Body of pancreas (tissue), 4 donors: Measurements from ENCODE around the gene DDX39A. TPM values are rescaled to one million over a fixed set of nuclear protein-coding genes. Genes with fewer than 3 reads are reported as not detected.

Experiments
- ATAC-seq: fragments of 150-250 bp; one replicate; pipeline ENCODE4 v1.9.1; 2016
- DNase-seq, 4 donors: peaks; one replicate each; pipeline ENCODE4 v3.0.0-alpha.2; 2019
- H3K27ac ChIP-seq, 4 donors: fragments of 200-600 bp; sonication (generic); 1 replicate in 3 of 4; 2 replicates in 1 of 4; pipeline versions ENCODE4 v1.5.1 to v1.6.1; 2016 to 2019; ENCODE audit warnings: mild to moderate bottlenecking in 1 of 4, mixed read lengths in 1 of 4, moderate library complexity in 1 of 4
- H3K27me3 ChIP-seq, 2 donors: fragments of 200-600 bp; sonication (generic); one replicate each; pipeline ENCODE4 v1.6.0; 2016; ENCODE audit warnings: mild to moderate bottlenecking in 1 of 2
- H3K36me3 ChIP-seq, 2 donors: fragments of 200-600 bp; sonication (generic); replicated peaks in 1 of 2; 2 replicates each; pipeline ENCODE4 v1.5.1; 2016; ENCODE audit warnings: low read depth in 2 of 2; ENCODE audit not compliant: insufficient read depth in 1 of 2
- H3K4me1 ChIP-seq: fragments of 200-600 bp; sonication (generic); one replicate; pipeline ENCODE4 v1.6.0; 2016
- H3K4me3 ChIP-seq, 2 donors: fragments of 200-600 bp; sonication (generic); 1 replicate in 1 of 2; 2 replicates in 1 of 2; pipeline ENCODE4 v1.5.1; 2016 to 2019
- H3K9me3 ChIP-seq, 3 donors: fragments of 200-600 bp; sonication (generic); 1 replicate in 2 of 3; 2 replicates in 1 of 3; pipeline ENCODE4 v1.5.1; 2016
- CTCF ChIP-seq, 7 experiments: fragments of 450-650 bp in 4 of 7; fragments of 200-600 bp in 3 of 7; sonication (generic) in 3 of 7; IDR thresholded peaks; one replicate each; pipeline ENCODE4 v1.5.1; 2016 to 2019; ENCODE audit warnings: antibody characterized with exemption in 7 of 7
- POLR2A ChIP-seq, 3 donors: fragments of 450-650 bp; IDR thresholded peaks; one replicate each; pipeline ENCODE4 v1.6.1; 2016; ENCODE audit warnings: antibody characterized with exemption in 3 of 3, mild to moderate bottlenecking in 2 of 3
- WGBS, 2 donors: methylation state at CpG; one replicate each; pipeline ENCODE4 v1.1.5; 2017; 5-methylcytosine and 5-hydroxymethylcytosine counted together
- intact Hi-C: fragments of 100-400 bp; cut with DNase I; formaldehyde crosslinking; loops from one replicate; pipeline ENCODE4 v1.15.1; 2023
- total RNA-seq, 2 donors: library from RNA; depleted of rRNA; stranded (reverse); fragments of >200 nt; gene quantifications; one replicate each; pipeline ENCODE4 v1.1.0, GENCODE V29; 2016

The DDX39A gene
- total RNA-seq, 2 donors from 2014 or later = 32.4 to 86.7 TPM

GRCh38 chr19:14449321-14449720 is 30.2 kb upstream of the DDX39A start:
- Histone ChIP-seq H3K27me3 (no peaks in the 10 kb centered on the region), H3K36me3 (peaks cover 0 to 32% of the 10 kb centered on the region in 2 donors), H3K4me3 (no peak overlapping the region), H3K4me1 (no peaks in the 10 kb centered on the region), H3K27ac (no peak overlapping the region), H3K9me3 (no peaks in the 10 kb centered on the region)
- ATAC-seq (no peak), DNase-seq (no peak)
- TF ChIP-seq POLR2A (IDR thresholded peaks at IDR 0.05) = no peak
- TF ChIP-seq CTCF (IDR thresholded peaks at IDR 0.05) = no peak
- intact Hi-C loops = no loop called here
- 80 to 94% methylated on average over 6 of the region's 6 CpGs for WGBS, 2 donors

DNA sequence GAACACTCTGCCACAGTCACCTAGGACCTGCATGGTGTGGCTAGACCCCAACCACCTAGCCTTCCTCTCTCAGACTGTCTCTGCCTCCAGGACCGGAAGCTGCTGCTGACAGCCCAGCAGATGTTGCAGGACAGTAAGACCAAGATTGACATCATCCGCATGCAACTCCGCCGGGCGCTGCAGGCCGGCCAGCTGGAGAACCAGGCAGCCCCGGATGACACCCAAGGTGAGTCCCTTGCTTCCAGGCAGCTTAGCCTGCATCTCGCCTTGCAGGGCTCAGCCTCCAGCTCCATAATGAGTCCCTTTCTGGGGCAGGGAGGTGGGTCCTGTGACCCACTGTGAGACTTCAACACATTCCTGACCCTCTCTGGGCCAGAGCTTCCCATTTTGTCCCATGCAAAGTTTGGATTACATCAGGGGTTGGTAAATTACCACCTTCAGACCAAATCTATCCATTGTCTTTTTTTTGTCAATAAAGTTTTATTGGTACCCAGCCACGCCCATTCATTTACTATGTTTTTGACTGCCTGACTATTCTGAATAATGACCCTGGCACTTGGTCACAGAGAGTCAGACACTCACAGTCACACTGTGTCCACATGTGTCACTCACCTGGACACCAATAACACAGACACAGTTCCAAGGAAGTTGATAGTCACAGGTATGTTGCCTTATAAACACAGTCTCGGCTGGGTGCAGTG is 27.3 kb upstream of the DDX39A start:
- no peak for TF ChIP-seq POLR2A (IDR thresholded peaks at IDR 0.05)
- TF ChIP-seq CTCF (IDR thresholded peaks at IDR 0.05) = no peak
- Histone ChIP-seq H3K9me3 (no peaks in the 10 kb centered on the region), H3K4me3 (no peak overlapping the region), H3K27ac (no peak overlapping the region), H3K36me3 (peaks cover 0 to 45% of the 10 kb centered on the region in 2 donors), H3K4me1 (no peaks in the 10 kb centered on the region), H3K27me3 (no peaks in the 10 kb centered on the region)
- intact Hi-C loops = no loop called here
- WGBS, 2 donors = 90 to 96% methylated on average over 2 to 10 of the region's 10 CpGs
- ATAC-seq = no peak
- no peak for DNase-seq

GRCh38 chr19:14443632-14444216 is 24.6 kb upstream of the DDX39A start:
- ATAC-seq = no peak
- WGBS, 2 donors = 90 to 93% methylated on average over 9 to 13 of the region's 14 CpGs
- TF ChIP-seq POLR2A (IDR thresholded peaks at IDR 0.05) (no peak), CTCF (IDR thresholded peaks at IDR 0.05) (peak in 1 of 7 experiments; percentile 30)
- Histone ChIP-seq H3K36me3 (peaks cover 0 to 39% of the 10 kb centered on the region in 2 donors), H3K4me3 (no peak overlapping the region), H3K27ac (no peak overlapping the region), H3K4me1 (no peaks in the 10 kb centered on the region), H3K9me3 (no peaks in the 10 kb centered on the region), H3K27me3 (no peaks in the 10 kb centered on the region)
- DNase-seq = no peak
- intact Hi-C loops = no loop called here

DNA sequence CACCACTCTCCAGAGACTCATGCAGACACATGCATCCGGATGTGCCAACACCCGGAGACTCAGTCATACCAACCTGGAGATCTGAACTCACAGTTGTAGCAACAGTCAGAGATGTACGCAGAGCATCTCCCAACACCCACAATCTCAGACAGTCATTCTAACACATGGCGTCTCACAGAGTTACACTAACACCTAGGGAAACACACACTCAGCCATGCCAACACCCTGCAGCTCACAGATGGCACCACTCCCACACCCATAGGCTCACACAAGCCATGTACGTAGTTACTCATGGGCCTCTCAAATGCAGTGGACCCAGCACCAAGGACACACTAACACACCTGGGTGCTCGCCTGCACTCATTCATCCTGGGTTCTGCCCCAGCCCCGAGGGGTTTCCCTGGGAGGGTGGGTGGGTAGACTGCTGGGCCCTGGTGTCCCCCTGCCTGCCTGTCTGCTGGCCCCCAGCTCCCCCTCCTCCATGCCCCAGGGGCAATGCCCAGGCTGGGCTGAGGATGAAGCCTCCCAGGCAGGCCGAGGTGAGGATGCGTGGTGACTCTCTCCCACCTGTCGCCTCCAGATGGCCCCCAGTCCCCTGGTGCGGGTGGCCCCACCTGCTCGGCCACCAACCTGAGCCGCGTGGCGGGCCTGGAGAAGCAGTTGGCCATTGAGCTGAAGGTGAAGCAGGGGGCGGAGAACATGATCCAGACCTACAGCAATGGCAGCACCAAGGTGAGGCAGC is 23.9 kb upstream of the DDX39A start:
- Histone ChIP-seq H3K4me1 (no peaks in the 10 kb centered on the region), H3K27ac (no peak overlapping the region), H3K27me3 (no peaks in the 10 kb centered on the region), H3K9me3 (no peaks in the 10 kb centered on the region), H3K36me3 (peaks cover 0 to 36% of the 10 kb centered on the region in 2 donors), H3K4me3 (no peak overlapping the region)
- DNase-seq = no peak
- intact Hi-C loops = no loop called here
- ATAC-seq = no peak
- WGBS, 2 donors = 88 to 100% methylated on average over 2 to 16 of the region's 16 CpGs
- TF ChIP-seq POLR2A (IDR thresholded peaks at IDR 0.05) = no peak
- TF ChIP-seq CTCF (IDR thresholded peaks at IDR 0.05) = no peak
